NT2/D1 (cell line): ENCODE measurements around the gene SUPT5H.

Source experiments
- SUZ12 ChIP-seq: IDR thresholded peaks from 2 replicates; pipeline ENCODE4 v1.6.1; 2011; ENCODE audit not compliant: insufficient read length, insufficient read depth; ENCODE audit errors: extremely low read depth
- YY1 ChIP-seq: IDR thresholded peaks from 2 replicates; pipeline ENCODE4 v1.6.1; 2011; ENCODE audit not compliant: insufficient read length, insufficient read depth
- ZNF274 ChIP-seq: IDR thresholded peaks from 2 replicates; pipeline ENCODE4 v1.6.1; 2011; ENCODE audit warnings: mild to moderate bottlenecking, low read depth, low read length

DNA sequence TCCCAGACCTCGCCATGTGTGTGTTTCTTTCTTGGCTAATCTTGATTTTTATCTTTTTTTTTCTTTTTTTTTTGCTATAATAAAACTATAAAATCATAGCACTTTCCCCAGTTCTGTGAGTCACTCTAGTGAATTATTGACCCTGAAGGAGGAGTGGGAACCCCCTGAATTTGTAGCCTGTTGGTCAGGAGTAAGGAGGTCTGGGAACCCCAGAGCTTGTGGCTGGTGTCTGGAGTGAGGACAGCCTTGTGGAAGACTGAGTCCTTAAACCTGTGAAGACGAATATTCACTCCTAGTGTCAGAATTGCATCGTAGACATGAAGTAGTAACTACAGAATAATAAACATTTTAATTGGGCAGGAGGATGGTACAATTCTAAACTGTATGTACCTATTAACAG, 79.8 kb downstream of the SUPT5H start:
- no peak for TF ChIP-seq YY1
- no peak for TF ChIP-seq ZNF274
- TF ChIP-seq SUZ12, result no peak
